GM23338 (cell line): ENCODE data around the gene CNTNAP2. TPM values are rescaled to one million over a fixed set of nuclear protein-coding genes. Genes with fewer than 3 reads are reported as not detected.

Source experiments
- ATAC-seq: fragments of 200-7000 bp; cut with Tn5 transposase; 3 replicates; pipeline ENCODE4 v1.9.1; 2020
- DNase-seq: peaks from one replicate; pipeline ENCODE4 v3.0.0-alpha.2; 2015; ENCODE audit warnings: low spot score
- H2AFZ ChIP-seq: fragments of 200-600 bp; sonication (generic); 2 replicates; pipeline ENCODE4 v1.8.0; 2016; ENCODE audit warnings: antibody characterized with exemption, mild to moderate bottlenecking, moderate library complexity
- H3F3A ChIP-seq: fragments of 200-600 bp; sonication (generic); replicated peaks from 2 replicates; pipeline ENCODE4 v1.8.0; 2017; ENCODE audit warnings: antibody characterized with exemption, mixed run types, low read depth
- H3K27ac ChIP-seq: fragments of 200-600 bp; sonication (generic); 2 replicates; pipeline ENCODE4 v1.6.1; 2016; ENCODE audit warnings: low read depth
- H3K27me3 ChIP-seq: fragments of 200-600 bp; sonication (generic); 2 replicates; pipeline ENCODE4 v1.8.0; 2016; ENCODE audit warnings: mild to moderate bottlenecking, mixed run types, moderate library complexity; ENCODE audit not compliant: insufficient read depth
- H3K36me3 ChIP-seq: fragments of 200-600 bp; sonication (generic); 2 replicates; pipeline ENCODE4 v1.8.0; 2016; ENCODE audit warnings: mild to moderate bottlenecking; ENCODE audit not compliant: insufficient read depth
- H3K4me1 ChIP-seq: fragments of 200-600 bp; sonication (generic); 2 replicates; pipeline ENCODE4 v1.8.0; 2016; ENCODE audit warnings: mild to moderate bottlenecking, moderate library complexity; ENCODE audit not compliant: insufficient read depth
- H3K4me2 ChIP-seq: fragments of 200-600 bp; sonication (generic); 2 replicates; pipeline ENCODE4 v1.7.1; 2017; ENCODE audit warnings: mixed run types
- H3K4me3 ChIP-seq: fragments of 200-600 bp; sonication (generic); 2 replicates; pipeline ENCODE4 v1.6.1; 2016; ENCODE audit warnings: mixed run types
- H3K79me2 ChIP-seq: fragments of 200-600 bp; sonication (generic); replicated peaks from 2 replicates; pipeline ENCODE4 v1.8.0; 2017; ENCODE audit warnings: mild to moderate bottlenecking; ENCODE audit not compliant: insufficient read depth
- H3K9me2 ChIP-seq: fragments of 200-600 bp; sonication (generic); 2 replicates; pipeline ENCODE4 v1.8.0; 2017; ENCODE audit not compliant: insufficient read depth
- H4K20me1 ChIP-seq: fragments of 200-600 bp; sonication (generic); replicated peaks from 2 replicates; pipeline ENCODE4 v1.8.0; 2017; ENCODE audit warnings: mild to moderate bottlenecking; ENCODE audit not compliant: insufficient read depth
- H3K27ac Mint-ChIP-seq: 2 replicates; pipeline ENCODE4 v1.8.0; 2020; ENCODE audit warnings: inconsistent platforms, mild to moderate bottlenecking, moderate library complexity, mixed read lengths
- H3K27me3 Mint-ChIP-seq: 3 replicates; pipeline ENCODE4 v1.8.0; 2022; ENCODE audit warnings: low read depth, mild to moderate bottlenecking, moderate library complexity, mixed read lengths, inconsistent platforms; ENCODE audit not compliant: insufficient read depth, poor library complexity
- H3K36me3 Mint-ChIP-seq: 3 replicates; pipeline ENCODE4 v1.8.0; 2021; ENCODE audit warnings: low read depth, mild to moderate bottlenecking, inconsistent platforms, moderate library complexity, mixed read lengths
- H3K4me1 Mint-ChIP-seq: 3 replicates; pipeline ENCODE4 v1.8.0; 2020; ENCODE audit warnings: mild to moderate bottlenecking, inconsistent platforms, mixed read lengths
- H3K4me3 Mint-ChIP-seq: 3 replicates; pipeline ENCODE4 v1.8.0; 2021; ENCODE audit warnings: moderate library complexity, mild to moderate bottlenecking, inconsistent platforms, mixed read lengths
- H3K9me3 Mint-ChIP-seq: 3 replicates; pipeline ENCODE4 v1.8.0; 2020; ENCODE audit warnings: moderate library complexity, mild to moderate bottlenecking, inconsistent platforms, mixed read lengths
- CREB1 ChIP-seq: fragments of 250-450 bp; sonication (Bioruptor Pico); IDR thresholded peaks from 2 replicates; pipeline ENCODE4 v1.5.0; 2020; ENCODE audit warnings: low read depth, mild to moderate bottlenecking, moderate library complexity
- EZH2 ChIP-seq: fragments of 200-600 bp; sonication (generic); IDR thresholded peaks from one replicate; pipeline ENCODE4 v1.8.0; 2017; ENCODE audit warnings: antibody characterized with exemption, mild to moderate bottlenecking, low read depth; ENCODE audit not compliant: unreplicated experiment
- EZH2phosphoT487 ChIP-seq: fragments of 200-600 bp; sonication (generic); IDR thresholded peaks from one replicate; pipeline ENCODE4 v1.8.1; 2018; ENCODE audit warnings: antibody characterized with exemption; ENCODE audit not compliant: unreplicated experiment
- JUNB ChIP-seq: IDR thresholded peaks from one replicate; pipeline ENCODE4 v1.6.1; 2016; ENCODE audit warnings: antibody characterized with exemption; ENCODE audit not compliant: unreplicated experiment
- NANOG ChIP-seq: IDR thresholded peaks from 2 replicates; pipeline ENCODE4 v1.6.1; 2016; ENCODE audit warnings: antibody characterized with exemption, borderline replicate concordance
- POLR2AphosphoS5 ChIP-seq: IDR thresholded peaks from 2 replicates; pipeline ENCODE4 v1.6.1; 2016; ENCODE audit warnings: antibody characterized with exemption, low read depth
- STAT1 ChIP-seq: IDR thresholded peaks from one replicate; pipeline ENCODE4 v1.6.1; 2016; ENCODE audit warnings: antibody characterized with exemption; ENCODE audit not compliant: unreplicated experiment
- ZNF114 ChIP-seq: fragments of 250-450 bp; sonication (Bioruptor Pico); IDR thresholded peaks from 2 replicates; pipeline ENCODE4 v1.5.0; 2020; ENCODE audit warnings: mild to moderate bottlenecking, moderate library complexity
- polyA plus RNA-seq: library from polyadenylated mRNA; unstranded; fragments of >200 nt; fragmentation: Nextera tagmentation; extraction: Ambion mirVana; gene quantifications from 2 replicates; pipeline ENCODE4 v1.2.1, GENCODE V29; 2016
- total RNA-seq: library from RNA; depleted of rRNA; stranded (reverse); fragments of >200 nt; shearing (Covaris generic); gene quantifications from 2 replicates; pipeline ENCODE4 v1.2.3, GENCODE V29; 2014
- TF ChIP-seq, protein P1 (sequence below): IDR thresholded peaks from one replicate; pipeline ENCODE4 v1.6.1; 2018; ENCODE audit warnings: antibody characterized with exemption; ENCODE audit not compliant: unreplicated experiment
- TF ChIP-seq, protein P2 (sequence below), 2 experiments: fragments of 200-600 bp in 1 of 2; sonication (generic) in 1 of 2; conservative IDR thresholded peaks; 2 replicates each; pipeline versions ENCODE4 v1.5.1 to v1.6.1; 2016 to 2017; ENCODE audit warnings: antibody characterized with exemption in 2 of 2, low read depth in 2 of 2, mild to moderate bottlenecking in 2 of 2, moderate library complexity in 1 of 2
- TF ChIP-seq, protein P3 (sequence below): fragments of 250-450 bp; sonication (Bioruptor Pico); IDR thresholded peaks from 2 replicates; pipeline ENCODE4 v1.5.0; 2020; ENCODE audit warnings: mild to moderate bottlenecking, moderate library complexity

CNTNAP2 gene
- total and polyA plus RNA-seq, 2 experiments from 2014 or later = 38.2 to 61.3 TPM

DNA sequence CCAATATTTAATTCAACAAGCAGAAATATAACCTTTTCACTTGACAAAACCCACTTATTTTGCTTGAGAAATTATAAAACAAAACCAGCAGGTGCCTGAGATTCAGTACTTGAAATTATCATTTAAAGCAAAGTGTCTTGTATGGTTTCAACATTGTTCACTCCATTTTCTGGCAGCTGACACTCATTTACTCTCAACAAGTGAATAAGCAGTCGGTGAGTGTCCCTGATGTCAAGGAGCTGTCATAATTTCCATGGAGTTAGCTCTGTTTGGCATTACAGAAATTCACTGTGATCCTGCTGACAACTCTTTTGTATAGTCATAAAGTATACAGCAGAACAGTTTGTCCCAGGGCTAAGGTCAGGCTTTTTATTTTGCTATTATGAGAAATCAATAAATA, 490.0 kb downstream of the CNTNAP2 start (continued):
- TF ChIP-seq, protein P1, sequence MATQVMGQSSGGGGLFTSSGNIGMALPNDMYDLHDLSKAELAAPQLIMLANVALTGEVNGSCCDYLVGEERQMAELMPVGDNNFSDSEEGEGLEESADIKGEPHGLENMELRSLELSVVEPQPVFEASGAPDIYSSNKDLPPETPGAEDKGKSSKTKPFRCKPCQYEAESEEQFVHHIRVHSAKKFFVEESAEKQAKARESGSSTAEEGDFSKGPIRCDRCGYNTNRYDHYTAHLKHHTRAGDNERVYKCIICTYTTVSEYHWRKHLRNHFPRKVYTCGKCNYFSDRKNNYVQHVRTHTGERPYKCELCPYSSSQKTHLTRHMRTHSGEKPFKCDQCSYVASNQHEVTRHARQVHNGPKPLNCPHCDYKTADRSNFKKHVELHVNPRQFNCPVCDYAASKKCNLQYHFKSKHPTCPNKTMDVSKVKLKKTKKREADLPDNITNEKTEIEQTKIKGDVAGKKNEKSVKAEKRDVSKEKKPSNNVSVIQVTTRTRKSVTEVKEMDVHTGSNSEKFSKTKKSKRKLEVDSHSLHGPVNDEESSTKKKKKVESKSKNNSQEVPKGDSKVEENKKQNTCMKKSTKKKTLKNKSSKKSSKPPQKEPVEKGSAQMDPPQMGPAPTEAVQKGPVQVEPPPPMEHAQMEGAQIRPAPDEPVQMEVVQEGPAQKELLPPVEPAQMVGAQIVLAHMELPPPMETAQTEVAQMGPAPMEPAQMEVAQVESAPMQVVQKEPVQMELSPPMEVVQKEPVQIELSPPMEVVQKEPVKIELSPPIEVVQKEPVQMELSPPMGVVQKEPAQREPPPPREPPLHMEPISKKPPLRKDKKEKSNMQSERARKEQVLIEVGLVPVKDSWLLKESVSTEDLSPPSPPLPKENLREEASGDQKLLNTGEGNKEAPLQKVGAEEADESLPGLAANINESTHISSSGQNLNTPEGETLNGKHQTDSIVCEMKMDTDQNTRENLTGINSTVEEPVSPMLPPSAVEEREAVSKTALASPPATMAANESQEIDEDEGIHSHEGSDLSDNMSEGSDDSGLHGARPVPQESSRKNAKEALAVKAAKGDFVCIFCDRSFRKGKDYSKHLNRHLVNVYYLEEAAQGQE = no peak
- TF ChIP-seq JUNB = no peak
- no peak for TF ChIP-seq EZH2
- TF ChIP-seq, protein P2, sequence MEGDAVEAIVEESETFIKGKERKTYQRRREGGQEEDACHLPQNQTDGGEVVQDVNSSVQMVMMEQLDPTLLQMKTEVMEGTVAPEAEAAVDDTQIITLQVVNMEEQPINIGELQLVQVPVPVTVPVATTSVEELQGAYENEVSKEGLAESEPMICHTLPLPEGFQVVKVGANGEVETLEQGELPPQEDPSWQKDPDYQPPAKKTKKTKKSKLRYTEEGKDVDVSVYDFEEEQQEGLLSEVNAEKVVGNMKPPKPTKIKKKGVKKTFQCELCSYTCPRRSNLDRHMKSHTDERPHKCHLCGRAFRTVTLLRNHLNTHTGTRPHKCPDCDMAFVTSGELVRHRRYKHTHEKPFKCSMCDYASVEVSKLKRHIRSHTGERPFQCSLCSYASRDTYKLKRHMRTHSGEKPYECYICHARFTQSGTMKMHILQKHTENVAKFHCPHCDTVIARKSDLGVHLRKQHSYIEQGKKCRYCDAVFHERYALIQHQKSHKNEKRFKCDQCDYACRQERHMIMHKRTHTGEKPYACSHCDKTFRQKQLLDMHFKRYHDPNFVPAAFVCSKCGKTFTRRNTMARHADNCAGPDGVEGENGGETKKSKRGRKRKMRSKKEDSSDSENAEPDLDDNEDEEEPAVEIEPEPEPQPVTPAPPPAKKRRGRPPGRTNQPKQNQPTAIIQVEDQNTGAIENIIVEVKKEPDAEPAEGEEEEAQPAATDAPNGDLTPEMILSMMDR (conservative IDR thresholded peaks at IDR 0.05; ENCODE audit: low read depth in 2 of 2) = no peak
- no peak for TF ChIP-seq EZH2phosphoT487
- no peak for TF ChIP-seq POLR2AphosphoS5
- TF ChIP-seq ZNF114 (CRISPR knock-in tag) = no peak
- TF ChIP-seq CREB1 (CRISPR knock-in tag) = no peak

DNA sequence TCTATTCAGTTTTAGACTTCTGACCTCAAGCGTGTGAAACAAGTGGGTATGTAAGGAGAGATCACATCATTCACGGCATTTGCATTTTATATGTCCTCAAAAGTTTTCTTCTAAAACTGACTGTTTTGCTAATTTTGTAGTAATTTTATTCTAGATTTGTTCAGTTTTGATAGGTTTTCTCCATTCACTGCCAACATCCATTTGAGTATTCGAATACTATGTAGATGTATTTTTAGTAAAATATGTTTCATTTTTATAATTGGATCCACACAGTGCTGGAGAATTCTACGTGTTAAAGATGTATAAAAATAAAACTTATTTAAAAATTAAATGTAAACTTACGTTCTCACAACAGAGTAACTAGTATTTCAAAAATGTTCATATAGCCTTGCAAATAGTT, 503.0 kb downstream of the CNTNAP2 start:
- no peaks in the 10 kb centered on the region for H3K27me3 ChIP-seq
- no peaks in the 10 kb centered on the region for H3K27me3 Mint-ChIP-seq
- TF ChIP-seq NANOG (no peak), EZH2 (no peak), STAT1 (no peak)
- TF ChIP-seq, protein P1 = no peak
- TF ChIP-seq, protein P3, sequence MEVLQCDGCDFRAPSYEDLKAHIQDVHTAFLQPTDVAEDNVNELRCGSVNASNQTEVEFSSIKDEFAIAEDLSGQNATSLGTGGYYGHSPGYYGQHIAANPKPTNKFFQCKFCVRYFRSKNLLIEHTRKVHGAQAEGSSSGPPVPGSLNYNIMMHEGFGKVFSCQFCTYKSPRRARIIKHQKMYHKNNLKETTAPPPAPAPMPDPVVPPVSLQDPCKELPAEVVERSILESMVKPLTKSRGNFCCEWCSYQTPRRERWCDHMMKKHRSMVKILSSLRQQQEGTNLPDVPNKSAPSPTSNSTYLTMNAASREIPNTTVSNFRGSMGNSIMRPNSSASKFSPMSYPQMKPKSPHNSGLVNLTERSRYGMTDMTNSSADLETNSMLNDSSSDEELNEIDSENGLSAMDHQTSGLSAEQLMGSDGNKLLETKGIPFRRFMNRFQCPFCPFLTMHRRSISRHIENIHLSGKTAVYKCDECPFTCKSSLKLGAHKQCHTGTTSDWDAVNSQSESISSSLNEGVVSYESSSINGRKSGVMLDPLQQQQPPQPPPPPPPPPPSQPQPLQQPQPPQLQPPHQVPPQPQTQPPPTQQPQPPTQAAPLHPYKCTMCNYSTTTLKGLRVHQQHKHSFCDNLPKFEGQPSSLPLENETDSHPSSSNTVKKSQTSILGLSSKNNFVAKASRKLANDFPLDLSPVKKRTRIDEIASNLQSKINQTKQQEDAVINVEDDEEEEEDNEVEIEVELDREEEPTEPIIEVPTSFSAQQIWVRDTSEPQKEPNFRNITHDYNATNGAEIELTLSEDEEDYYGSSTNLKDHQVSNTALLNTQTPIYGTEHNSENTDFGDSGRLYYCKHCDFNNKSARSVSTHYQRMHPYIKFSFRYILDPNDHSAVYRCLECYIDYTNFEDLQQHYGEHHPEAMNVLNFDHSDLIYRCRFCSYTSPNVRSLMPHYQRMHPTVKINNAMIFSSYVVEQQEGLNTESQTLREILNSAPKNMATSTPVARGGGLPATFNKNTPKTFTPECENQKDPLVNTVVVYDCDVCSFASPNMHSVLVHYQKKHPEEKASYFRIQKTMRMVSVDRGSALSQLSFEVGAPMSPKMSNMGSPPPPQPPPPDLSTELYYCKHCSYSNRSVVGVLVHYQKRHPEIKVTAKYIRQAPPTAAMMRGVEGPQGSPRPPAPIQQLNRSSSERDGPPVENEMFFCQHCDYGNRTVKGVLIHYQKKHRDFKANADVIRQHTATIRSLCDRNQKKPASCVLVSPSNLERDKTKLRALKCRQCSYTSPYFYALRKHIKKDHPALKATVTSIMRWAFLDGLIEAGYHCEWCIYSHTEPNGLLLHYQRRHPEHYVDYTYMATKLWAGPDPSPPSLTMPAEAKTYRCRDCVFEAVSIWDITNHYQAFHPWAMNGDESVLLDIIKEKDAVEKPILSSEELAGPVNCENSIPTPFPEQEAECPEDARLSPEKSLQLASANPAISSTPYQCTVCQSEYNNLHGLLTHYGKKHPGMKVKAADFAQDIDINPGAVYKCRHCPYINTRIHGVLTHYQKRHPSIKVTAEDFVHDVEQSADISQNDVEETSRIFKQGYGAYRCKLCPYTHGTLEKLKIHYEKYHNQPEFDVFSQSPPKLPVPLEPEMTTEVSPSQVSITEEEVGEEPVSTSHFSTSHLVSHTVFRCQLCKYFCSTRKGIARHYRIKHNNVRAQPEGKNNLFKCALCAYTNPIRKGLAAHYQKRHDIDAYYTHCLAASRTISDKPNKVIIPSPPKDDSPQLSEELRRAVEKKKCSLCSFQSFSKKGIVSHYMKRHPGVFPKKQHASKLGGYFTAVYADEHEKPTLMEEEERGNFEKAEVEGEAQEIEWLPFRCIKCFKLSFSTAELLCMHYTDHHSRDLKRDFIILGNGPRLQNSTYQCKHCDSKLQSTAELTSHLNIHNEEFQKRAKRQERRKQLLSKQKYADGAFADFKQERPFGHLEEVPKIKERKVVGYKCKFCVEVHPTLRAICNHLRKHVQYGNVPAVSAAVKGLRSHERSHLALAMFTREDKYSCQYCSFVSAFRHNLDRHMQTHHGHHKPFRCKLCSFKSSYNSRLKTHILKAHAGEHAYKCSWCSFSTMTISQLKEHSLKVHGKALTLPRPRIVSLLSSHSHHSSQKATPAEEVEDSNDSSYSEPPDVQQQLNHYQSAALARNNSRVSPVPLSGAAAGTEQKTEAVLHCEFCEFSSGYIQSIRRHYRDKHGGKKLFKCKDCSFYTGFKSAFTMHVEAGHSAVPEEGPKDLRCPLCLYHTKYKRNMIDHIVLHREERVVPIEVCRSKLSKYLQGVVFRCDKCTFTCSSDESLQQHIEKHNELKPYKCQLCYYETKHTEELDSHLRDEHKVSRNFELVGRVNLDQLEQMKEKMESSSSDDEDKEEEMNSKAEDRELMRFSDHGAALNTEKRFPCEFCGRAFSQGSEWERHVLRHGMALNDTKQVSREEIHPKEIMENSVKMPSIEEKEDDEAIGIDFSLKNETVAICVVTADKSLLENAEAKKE (CRISPR knock-in tag) = no peak

More for the DNA sequence above, 503.0 kb downstream of the CNTNAP2 start:
- Histone ChIP-seq H3K4me1 (no peaks in the 10 kb centered on the region), H3K4me2 (no peak overlapping the region), H2AFZ (no peak overlapping the region), H3K27ac (no peak overlapping the region), H4K20me1 (no peaks in the 10 kb centered on the region), H3K9me2 (no peaks in the 10 kb centered on the region), H3F3A (no peaks in the 10 kb centered on the region), H3K4me3 (no peak overlapping the region), H3K36me3 (no peaks in the 10 kb centered on the region), H3K79me2 (no peaks in the 10 kb centered on the region)
- ATAC-seq (no peak), DNase-seq (no peak)
- Mint-ChIP-seq H3K9me3 (no peaks in the 10 kb centered on the region; the same call in 2 of the 3 replicates), H3K4me3 (no peak overlapping the region), H3K4me1 (no peaks in the 10 kb centered on the region), H3K36me3 (no peaks in the 10 kb centered on the region), H3K27ac (no peak overlapping the region)
